ENCODE data around the gene XRCC1.
"Not testable (repeated sequence)": the region's sequence is repeated elsewhere in the genome, so short reads cannot be mapped to it uniquely, and the experiment has no call there.

XRCC1 gene

GRCh38 chr19:43541920-43542650 is 33.2 kb downstream of the XRCC1 start:
- DNase-seq: no peak

- DNase-seq: no peak
Measured at GRCh38 chr19:43540381-43540780, 34.9 kb downstream of the XRCC1 start.

GRCh38 chr19:43538922-43539321 is 36.4 kb downstream of the XRCC1 start:
- DNase-seq: no peak

GRCh38 chr19:43534816-43535761 is 40.2 kb downstream of the XRCC1 start:
- peak; percentile 32 to 46 for DNase-seq

- DNase-seq: no peak
Measured at GRCh38 chr19:43534305-43534815, 41.0 kb downstream of the XRCC1 start.

- peak; percentile 92 for DNase-seq
Measured at GRCh38 chr19:43533546-43534304, 41.6 kb downstream of the XRCC1 start.

- DNase-seq: peak; percentile 96 to 98
Measured at GRCh38 chr19:43532962-43533545, 42.3 kb downstream of the XRCC1 start, which contains the start of gene ZNF575. Gene ZNF575 (plus strand): TSS chr19:43533188. CDS start chr19:43534423, 1,235 bp downstream.

GRCh38 chr19:43532571-43532961 is 42.8 kb downstream of the XRCC1 start:
- peak in 1 of 2 experiments; percentile 72 for DNase-seq

GRCh38 chr19:43527860-43528622 is 47.3 kb downstream of the XRCC1 start:
- no peak for DNase-seq

GRCh38 chr19:43526884-43527859 is 48.2 kb downstream of the XRCC1 start, which contains the start of gene ETHE1:
Gene ETHE1 (minus strand): TSS chr19:43527201. CDS start chr19:43527177, 24 bp downstream.
- DNase-seq: peak; percentile 62 to 72

- no peak for DNase-seq
Measured at GRCh38 chr19:43525836-43526771, 49.2 kb downstream of the XRCC1 start.

- DNase-seq: no peak
Measured at GRCh38 chr19:43524922-43525835, 50.1 kb downstream of the XRCC1 start.

- not testable (repeated sequence) for DNase-seq
Measured at GRCh38 chr19:43523696-43524095, 51.6 kb downstream of the XRCC1 start.

GRCh38 chr19:43522929-43523328 is 52.4 kb downstream of the XRCC1 start:
- no peak for DNase-seq

- peak; percentile 63 to 71 for DNase-seq
Measured at GRCh38 chr19:43519436-43520088, 55.8 kb downstream of the XRCC1 start.

- no peak for DNase-seq
Measured at GRCh38 chr19:43518051-43518450, 57.3 kb downstream of the XRCC1 start.

GRCh38 chr19:43512399-43512798 is 62.9 kb downstream of the XRCC1 start:
- not testable (repeated sequence) for DNase-seq
